Left cardiac atrium (tissue), 4 donors: ENCODE data around the gene FAM180A. TPM values are rescaled to one million over a fixed set of nuclear protein-coding genes. Genes with fewer than 3 reads are reported as not detected.

ENCODE experiments used
- ATAC-seq, 2 donors: fragments of 200-7000 bp; cut with Tn5 transposase; one replicate each; pipeline ENCODE4 v1.9.1; 2020; ENCODE audit warnings: mild to moderate bottlenecking in 2 of 2, moderate library complexity in 2 of 2
- DNase-seq: peaks from one replicate; pipeline ENCODE4 v3.0.0-alpha.2; 2020
- intact Hi-C, 2 donors: fragments of 100-400 bp; cut with DNase I; formaldehyde crosslinking; loops; one replicate each; pipeline versions ENCODE4 v1.14.1 to v1.15.1; 2022 to 2023
- total RNA-seq, 2 donors: library from RNA; stranded (reverse); fragmentation: NEBNext Ultra II Directional; extraction: Animal tissue kit (Norgen Biotek cat#: 25700); gene quantifications; one replicate each; pipeline ENCODE4 v1.2.1, GENCODE V29; 2021
- donor health status: DM: no; HTN: yes; CAD: no.
- donor health status: DM: no; HTN: yes; CAD: no; lungs with severe emphysema.
- donor health status: DM: yes; HTN: yes; CAD: no.
- donor health status: Dilated cardiomyopathy.

Gene FAM180A
- total RNA-seq, 2 donors from 2014 or later: 2.0 to 3.6 TPM

- DNase-seq (no peak), ATAC-seq (no peak)
- intact Hi-C loops: no loop called here
Measured at GRCh38 chr7:135719688-135720087, 28.9 kb downstream of the FAM180A start.

DNA sequence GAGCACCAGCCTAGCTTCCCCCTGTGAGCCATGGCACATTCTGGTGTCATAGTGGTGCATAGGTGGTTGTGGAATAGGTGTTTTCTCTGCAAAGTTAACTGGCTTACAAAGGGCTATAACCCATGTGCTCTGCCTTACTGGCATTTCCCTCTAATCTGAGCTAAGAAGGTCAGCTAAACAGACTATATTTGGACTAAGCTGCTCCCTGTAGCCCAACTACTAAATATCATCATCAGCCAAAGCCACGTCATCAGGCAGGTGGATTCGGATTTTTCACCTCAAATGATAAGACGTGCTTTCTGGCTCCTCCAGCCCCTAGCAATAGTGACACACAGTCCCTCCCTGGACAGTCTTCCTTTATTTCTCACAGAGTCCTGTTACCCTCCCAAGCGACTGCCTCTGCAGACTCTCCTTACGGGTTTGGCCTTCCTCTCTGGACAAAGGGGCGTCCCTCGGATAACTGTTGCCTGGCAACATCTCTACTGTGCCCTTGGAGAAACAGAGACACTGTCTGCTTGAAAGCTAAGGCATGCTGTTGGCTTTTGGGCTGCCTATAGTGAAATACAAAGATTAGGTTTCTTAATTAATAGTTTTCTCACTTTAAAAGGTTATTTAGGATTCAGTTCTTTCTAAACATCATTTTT lies 29.7 kb downstream of the FAM180A start:
- DNase-seq (no peak), ATAC-seq (peak in 1 of 2 donors; percentile 30)
- intact Hi-C loops: no loop called here

- intact Hi-C loops: no loop called here
- no peak for DNase-seq
Measured at GRCh38 chr7:135718219-135718618, 30.4 kb downstream of the FAM180A start.

DNA sequence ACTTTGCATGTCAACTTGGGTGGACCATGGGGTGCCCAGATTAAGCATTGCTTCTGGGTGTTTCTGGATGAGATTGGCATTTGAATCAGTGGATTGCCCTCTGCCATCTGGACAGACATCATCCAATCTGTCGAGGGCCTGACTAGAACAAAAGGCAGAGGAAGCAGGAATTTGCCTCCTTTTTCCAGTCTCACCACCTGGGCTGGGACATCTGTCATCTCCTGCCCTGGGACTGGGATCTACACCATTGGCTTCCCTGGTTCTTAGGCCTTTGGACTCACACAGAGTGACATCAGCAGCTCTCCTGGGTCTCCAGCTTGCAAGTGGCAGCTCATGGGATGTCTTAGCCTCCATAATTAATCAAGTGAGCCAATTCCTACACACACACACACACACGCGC lies 30.9 kb downstream of the FAM180A start:
- ATAC-seq (no peak), DNase-seq (no peak)
- intact Hi-C loops: no loop called here

More at GRCh38 chr7:135718219-135718618, 30.4 kb downstream of the FAM180A start:
- no peak for ATAC-seq

DNA sequence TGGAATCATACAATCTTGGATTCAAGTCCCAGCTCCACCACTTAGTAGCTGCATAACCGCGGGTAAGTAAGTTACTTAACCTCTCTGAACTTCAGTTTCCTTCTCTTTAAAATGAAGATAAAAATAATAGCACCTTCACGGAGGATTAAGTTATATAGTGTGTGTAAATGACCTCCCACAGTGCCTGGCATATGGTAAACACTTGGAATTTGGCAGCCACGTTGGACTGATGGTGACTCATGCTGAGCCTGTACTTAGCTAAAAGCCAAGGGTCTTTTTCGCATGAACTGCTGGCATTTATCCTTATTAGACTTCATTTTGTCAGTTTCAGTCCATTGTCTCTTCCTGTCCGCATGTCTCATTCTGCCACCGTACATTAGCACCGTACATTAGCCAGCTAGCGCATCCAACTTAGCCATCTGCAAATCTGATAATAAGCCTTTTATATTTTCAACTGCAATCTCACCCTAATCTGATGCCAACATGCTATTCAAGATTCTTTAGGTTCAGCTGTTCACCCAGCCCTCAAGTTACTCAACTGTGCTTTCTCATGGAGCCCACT lies 31.9 kb downstream of the FAM180A start:
- DNase-seq (no peak), ATAC-seq (peak in 1 of 2 donors; percentile 22)

DNA sequence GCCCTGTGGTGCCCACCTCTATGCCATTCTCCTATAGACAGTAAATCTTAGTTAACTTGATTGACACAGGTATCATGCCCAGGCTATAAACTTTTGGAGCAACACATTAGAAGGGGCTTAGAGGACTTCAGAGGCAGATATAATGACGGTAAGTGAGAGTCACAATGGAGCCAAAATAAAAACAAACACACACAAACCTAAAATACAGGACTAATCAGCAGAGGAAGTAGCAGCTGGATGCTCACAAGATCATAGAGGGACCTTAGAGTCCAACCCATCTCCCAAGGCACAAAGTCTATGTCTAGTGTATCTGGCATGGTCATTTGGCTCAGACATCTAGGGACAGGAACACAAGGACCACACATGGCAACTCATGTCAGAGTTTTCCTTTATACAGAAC lies 32.9 kb downstream of the FAM180A start:
- intact Hi-C loops: no loop called here
- ATAC-seq (no peak), DNase-seq (no peak)

More for the DNA sequence above, 31.9 kb downstream of the FAM180A start:
- intact Hi-C loops: no loop called here

DNA sequence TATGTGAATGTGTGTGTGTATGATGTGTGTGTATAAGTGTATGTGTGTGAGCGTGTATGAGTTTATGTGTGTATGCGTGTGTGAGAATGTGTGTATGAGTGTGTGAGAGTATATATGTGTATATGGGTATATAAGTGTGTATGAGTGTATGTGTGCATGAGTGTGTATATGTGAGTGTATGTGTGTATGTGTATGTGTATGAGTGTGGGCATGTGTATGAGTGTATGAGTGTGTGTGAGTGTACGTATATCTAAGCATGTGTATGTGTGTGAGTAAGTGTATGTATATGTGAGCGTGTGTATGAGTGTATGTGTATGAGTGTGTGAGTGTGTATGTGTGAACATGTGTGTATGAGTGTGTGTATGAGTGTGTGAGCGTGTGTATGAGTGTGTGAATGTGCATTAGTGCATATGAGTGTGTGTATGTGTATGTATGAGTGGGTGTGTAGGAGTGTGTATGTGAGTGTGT lies 33.5 kb downstream of the FAM180A start:
- ATAC-seq: no peak
- intact Hi-C loops: no loop called here
- DNase-seq: no peak

GRCh38 chr7:135714534-135715009 lies 34.0 kb downstream of the FAM180A start:
- ATAC-seq (peak in 1 of 2 donors; percentile 51), DNase-seq (no peak)
- intact Hi-C loops: no loop called here

GRCh38 chr7:135713836-135714470 lies 34.7 kb downstream of the FAM180A start:
- intact Hi-C loops: no loop called here
- no peak for DNase-seq
- ATAC-seq: no peak

DNA sequence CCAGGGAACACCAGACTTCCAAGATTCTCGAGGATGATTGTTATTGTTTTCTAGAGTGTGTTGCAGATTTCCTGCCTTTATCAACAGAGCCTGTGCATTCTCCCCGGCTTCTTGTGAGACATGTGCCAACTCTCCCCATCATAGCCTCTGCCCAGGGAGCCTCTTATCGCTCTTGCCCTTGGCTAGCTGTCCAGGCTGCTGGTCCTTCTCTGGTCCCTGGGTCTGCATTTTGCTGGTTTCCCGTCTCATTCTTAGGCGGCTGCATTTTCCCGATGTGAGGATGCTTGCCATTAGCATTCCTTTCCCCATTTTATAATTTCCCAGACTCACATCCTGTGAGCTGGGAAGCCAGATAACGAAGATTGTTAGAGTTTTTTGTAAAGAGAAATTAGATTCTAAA lies 35.8 kb downstream of the FAM180A start:
- DNase-seq: no peak
- intact Hi-C loops: no loop called here
- no peak for ATAC-seq

GRCh38 chr7:135712182-135712782 lies 36.3 kb downstream of the FAM180A start:
- intact Hi-C loops: no loop called here
- DNase-seq (no peak), ATAC-seq (peak in 1 of 2 donors; percentile 42)

GRCh38 chr7:135711139-135711469 lies 37.5 kb downstream of the FAM180A start:
- DNase-seq: no peak

GRCh38 chr7:135710417-135711138 lies 38.0 kb downstream of the FAM180A start:
- ATAC-seq: peak; percentile 7 to 54
- intact Hi-C loops: no loop called here

More at GRCh38 chr7:135711139-135711469, 37.5 kb downstream of the FAM180A start:
- intact Hi-C loops: no loop called here
- no peak for ATAC-seq

GRCh38 chr7:135709508-135709907 lies 39.1 kb downstream of the FAM180A start:
- ATAC-seq: no peak
- DNase-seq: no peak
- intact Hi-C loops: no loop called here

More at GRCh38 chr7:135710417-135711138, 38.0 kb downstream of the FAM180A start:
- DNase-seq: no peak

- intact Hi-C loops: no loop called here
- no peak for DNase-seq
Measured at GRCh38 chr7:135708041-135708440, 40.6 kb downstream of the FAM180A start.

GRCh38 chr7:135707570-135707966 lies 41.0 kb downstream of the FAM180A start:
- no peak for ATAC-seq
- intact Hi-C loops: no loop called here

More at GRCh38 chr7:135708041-135708440, 40.6 kb downstream of the FAM180A start:
- ATAC-seq: no peak

GRCh38 chr7:135706858-135707569 lies 41.6 kb downstream of the FAM180A start:
- intact Hi-C loops: no loop called here
- ATAC-seq: no peak
- DNase-seq: no peak

More at GRCh38 chr7:135707570-135707966, 41.0 kb downstream of the FAM180A start:
- DNase-seq: no peak

DNA sequence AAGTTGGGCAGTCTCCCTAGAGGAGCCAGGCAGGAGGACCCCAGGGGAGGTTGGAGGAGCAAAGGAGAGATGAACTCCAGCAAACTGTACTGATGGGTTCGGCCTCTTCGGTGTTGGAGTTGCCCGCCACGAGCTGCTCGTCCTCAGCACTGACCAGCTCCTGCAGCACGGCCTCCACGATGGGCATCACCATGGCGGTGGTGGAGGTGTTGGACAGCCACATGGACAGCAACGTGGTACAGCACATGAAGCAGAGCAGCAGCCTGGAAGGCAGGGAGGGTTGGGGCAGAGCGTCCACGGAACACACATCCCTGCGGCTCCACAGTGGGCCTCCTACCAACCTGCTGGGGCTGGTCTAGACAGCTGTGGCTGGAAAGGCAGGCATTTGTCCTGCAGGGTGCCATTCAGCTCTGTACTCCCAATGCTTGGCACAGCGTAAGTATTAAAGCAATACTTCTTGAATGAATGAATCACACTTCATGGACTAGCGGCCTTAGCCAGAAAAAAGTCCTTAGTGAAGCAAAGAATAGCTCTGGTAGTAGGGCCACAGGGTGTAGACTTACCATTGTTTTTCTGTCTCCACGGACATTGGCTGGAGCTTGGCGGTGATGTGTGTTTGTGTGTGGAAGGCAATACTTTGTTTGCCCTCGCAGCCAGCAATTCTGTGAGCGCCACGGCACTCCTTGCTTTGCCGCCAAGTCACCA lies 42.4 kb downstream of the FAM180A start:
- ATAC-seq (no peak), DNase-seq (no peak)
- intact Hi-C loops: no loop called here
